A549 (cell line): ENCODE results near the gene INSIG1. TPM values are rescaled to one million over a fixed set of nuclear protein-coding genes. Genes with fewer than 3 reads are reported as not detected.

ENCODE experiments used
- ATAC-seq, 2 experiments: fragments of 200-7000 bp in 1 of 2; fragments of >200 bp in 1 of 2; cut with Nextera tagmentation in 1 of 2; cut with Tn5 transposase in 1 of 2; 3 replicates each; pipeline versions ENCODE4 v1.8.0 to v1.9.1; 2018 to 2020; ENCODE audit warnings: mild to moderate bottlenecking in 1 of 2, moderate library complexity in 1 of 2
- CTCF ChIA-PET: fragments of 300-600 bp; sonication (Branson Sonifier 250); formaldehyde crosslinking; extraction: SDS; loops from one replicate; lab custom pipeline; 2021; ENCODE audit warnings: antibody characterized with exemption, inconsistent platforms; lab: Yijun Ruan, JAX
- POLR2A ChIA-PET: fragments of 350-600 bp; formaldehyde crosslinking; extraction: SDS; loops from one replicate; lab custom pipeline; 2021; ENCODE audit warnings: antibody characterized with exemption, inconsistent platforms; lab: Yijun Ruan, JAX
- DNase-seq, 2 experiments: peaks; one replicate each; pipeline versions ENCODE4 v3.0.0 to v3.0.0-alpha.2; 2011 to 2016; ENCODE audit warnings: low read depth in 1 of 2, low spot score in 1 of 2
- FAIRE-seq: peaks from 2 replicates; lab custom pipeline; 2011; peaks lifted over from hg19 to GRCh38; lab: Jason Lieb, UNC
- H3K27ac ChIP-seq, 2 experiments: fragments of >200 bp; sonication (Bioruptor Twin); formaldehyde crosslinking; 3 replicates each; pipeline ENCODE4 v1.5.1; 2016 to 2017
- H3K4me1 ChIP-seq: fragments of >200 bp; sonication (Bioruptor Twin); formaldehyde crosslinking; 3 replicates; pipeline ENCODE4 v1.6.1; 2016
- H3K4me2 ChIP-seq: fragments of >200 bp; sonication (Bioruptor Twin); formaldehyde crosslinking; 3 replicates; pipeline ENCODE4 v1.6.1; 2016
- H3K4me3 ChIP-seq: fragments of >200 bp; sonication (Bioruptor Twin); formaldehyde crosslinking; 3 replicates; pipeline ENCODE4 v1.5.1; 2016
- H3K9me3 ChIP-seq: fragments of >200 bp; sonication (Bioruptor Twin); formaldehyde crosslinking; 3 replicates; pipeline ENCODE4 v1.6.1; 2016
- BHLHE40 ChIP-seq: IDR thresholded peaks from 2 replicates; pipeline ENCODE4 v1.6.1; 2012; ENCODE audit warnings: low read depth, low read length, inconsistent platforms
- CBX8 ChIP-seq: fragments of 200-600 bp; sonication (generic); IDR thresholded peaks from 2 replicates; pipeline ENCODE4 v1.6.1; 2016
- CHD4 ChIP-seq: fragments of 200-600 bp; sonication (generic); IDR thresholded peaks from 2 replicates; pipeline ENCODE4 v1.6.1; 2016; ENCODE audit warnings: antibody characterized with exemption, mild to moderate bottlenecking, borderline replicate concordance
- EHF ChIP-seq: fragments of 250-450 bp; sonication (Bioruptor Pico); IDR thresholded peaks from 2 replicates; pipeline ENCODE4 v1.5.0; 2020; ENCODE audit warnings: mild to moderate bottlenecking
- EP300 ChIP-seq, 2 experiments: fragments of >200 bp; sonication (Bioruptor Twin); formaldehyde crosslinking; IDR thresholded peaks; 2 replicates in 1 of 2; 3 replicates in 1 of 2; pipeline ENCODE4 v1.6.1; 2016 to 2017
- GATA3 ChIP-seq: IDR thresholded peaks from 2 replicates; pipeline ENCODE4 v1.6.1; 2012; ENCODE audit warnings: borderline replicate concordance
- HOXB13 ChIP-seq: fragments of 250-450 bp; sonication (Bioruptor Pico); IDR thresholded peaks from 2 replicates; pipeline ENCODE4 v1.5.0; 2020; ENCODE audit warnings: low read depth, mild to moderate bottlenecking, moderate library complexity
- JUN ChIP-seq, 2 experiments: fragments of >200 bp; sonication (Bioruptor Twin); formaldehyde crosslinking; IDR thresholded peaks; 2 replicates in 1 of 2; 3 replicates in 1 of 2; pipeline ENCODE4 v1.6.1; 2016 to 2017
- KDM1A ChIP-seq: fragments of 200-600 bp; sonication (generic); IDR thresholded peaks from 2 replicates; pipeline ENCODE4 v1.6.1; 2016; ENCODE audit warnings: low read depth, mild to moderate bottlenecking
- KDM5A ChIP-seq: fragments of 200-600 bp; sonication (generic); IDR thresholded peaks from 2 replicates; pipeline ENCODE4 v1.6.1; 2016; ENCODE audit warnings: antibody characterized with exemption, mild to moderate bottlenecking
- MAFK ChIP-seq: fragments of 450-650 bp; IDR thresholded peaks from 2 replicates; pipeline ENCODE4 v1.6.1; 2014; ENCODE audit not compliant: partially characterized antibody
- MYC ChIP-seq: IDR thresholded peaks from 2 replicates; pipeline ENCODE4 v1.6.1; 2012; ENCODE audit warnings: mild to moderate bottlenecking, inconsistent platforms, low read length, improper control_type of control experiment, borderline replicate concordance
- NFE2L2 ChIP-seq: fragments of 150-350 bp; conservative IDR thresholded peaks from 2 replicates; pipeline ENCODE4 v1.6.1; 2014; ENCODE audit warnings: low read length
- POLR2AphosphoS2 ChIP-seq: conservative IDR thresholded peaks from 2 replicates; pipeline ENCODE4 v1.6.1; 2012; ENCODE audit warnings: low read length, improper control_type of control experiment, inconsistent platforms
- SMC3 ChIP-seq: fragments of >200 bp; sonication (Bioruptor Twin); formaldehyde crosslinking; IDR thresholded peaks from 3 replicates; pipeline ENCODE4 v1.6.1; 2018; ENCODE audit warnings: inconsistent platforms
- SREBF2 ChIP-seq: fragments of 450-650 bp; IDR thresholded peaks from 2 replicates; pipeline ENCODE4 v1.6.1; 2014; ENCODE audit warnings: mild to moderate bottlenecking, moderate library complexity
- TP53 ChIP-seq: fragments of 250-450 bp; sonication (Bioruptor Pico); IDR thresholded peaks from 2 replicates; pipeline ENCODE4 v1.5.0; 2021; ENCODE audit warnings: mild to moderate bottlenecking, moderate library complexity
- ZC3H11A ChIP-seq: fragments of 450-650 bp; IDR thresholded peaks from 2 replicates; pipeline ENCODE4 v1.6.1; 2014; ENCODE audit warnings: antibody characterized with exemption, mild to moderate bottlenecking
- ZFP36 ChIP-seq: fragments of 450-650 bp; IDR thresholded peaks from 2 replicates; pipeline ENCODE4 v1.6.1; 2014; ENCODE audit warnings: borderline replicate concordance; ENCODE audit not compliant: partially characterized antibody
- ZSCAN20 ChIP-seq: fragments of 250-450 bp; sonication (Bioruptor Pico); IDR thresholded peaks from 2 replicates; pipeline ENCODE4 v1.8.0; 2022; ENCODE audit warnings: mild to moderate bottlenecking, moderate library complexity
- WGBS: methylation state at CpG from one replicate; pipeline ENCODE4 v1.1.6; 2017; ENCODE audit errors: missing lambda C conversion rate; 5-methylcytosine and 5-hydroxymethylcytosine counted together
- polyA plus RNA-seq, 4 experiments: library from polyadenylated mRNA; depleted of rRNA in 3 of 4; stranded (reverse); fragments of >200 nt; fragmentation: RNase III in 1 of 4; extraction: RNeasy Plus Mini Kit Qiagen cat#74134 plus additional on column Dnase treatment in 1 of 4; gene quantifications; 2 replicates in 3 of 4; 3 replicates in 1 of 4; pipeline ENCODE4 v1.2.3, GENCODE V29; 2011 to 2017
- TF ChIP-seq, protein P1 (sequence below): IDR thresholded peaks from 2 replicates; pipeline ENCODE4 v1.6.1; 2012; ENCODE audit warnings: low read depth, borderline replicate concordance
- TF ChIP-seq, protein P2 (sequence below): fragments of 200-600 bp; sonication (generic); IDR thresholded peaks from 2 replicates; pipeline ENCODE4 v1.6.1; 2016; ENCODE audit warnings: antibody characterized with exemption, mild to moderate bottlenecking, moderate library complexity
- TF ChIP-seq, protein P3 (sequence below): IDR thresholded peaks from 2 replicates; pipeline ENCODE4 v1.6.1; 2012
- TF ChIP-seq, protein P4 (sequence below): fragments of 250-450 bp; sonication (Bioruptor Pico); IDR thresholded peaks from 2 replicates; pipeline ENCODE4 v1.5.0; 2020; ENCODE audit warnings: low read depth, mild to moderate bottlenecking, moderate library complexity

INSIG1 gene
- polyA plus RNA-seq, 2 of the 4 experiments (the other 2 are of a cell fraction), result 19.7 to 33.4 TPM

DNA sequence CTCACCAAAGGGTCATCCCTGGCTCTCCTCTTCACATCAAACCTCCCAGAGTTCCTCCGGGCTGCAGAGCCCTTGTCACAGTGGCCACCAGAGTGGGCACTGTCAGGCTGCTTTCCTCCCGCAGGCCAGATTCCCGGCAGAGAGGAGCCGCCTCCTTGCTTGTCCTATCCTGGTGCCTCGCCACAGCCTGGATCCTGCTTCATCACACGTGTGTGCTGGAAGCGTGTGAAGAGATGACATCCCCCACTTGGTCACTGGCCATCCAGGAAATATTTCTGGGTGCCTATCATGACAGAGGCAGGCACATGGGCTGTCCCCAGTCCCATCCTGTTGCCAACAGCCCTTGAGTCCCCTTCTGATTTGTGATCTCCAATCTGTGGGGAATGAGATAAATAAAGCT, 15.0 kb downstream of the INSIG1 start:
- ChIA-PET POLR2A (interaction anchor here (1.7 kb wide), 1 partner anchor 15 kb away, joined by 3 read pairs; the partner anchor contains the start of gene INSIG1), CTCF (interaction anchor here (1.2 to 2.0 kb wide), 2 partner anchors 32 kb away, joined by 4 to 8 read pairs; no protein-coding TSS in a partner anchor)
- Histone ChIP-seq H3K9me3 (no peaks in the 10 kb centered on the region), H3K27ac (no peak overlapping the region), H3K4me3 (no peak overlapping the region), H3K4me2 (no peak overlapping the region), H3K4me1 (no peaks in the 10 kb centered on the region)
- DNase-seq (no peak), FAIRE-seq (no peak), ATAC-seq (peak; percentile 17 to 44; a peak in 4 of 6 replicates)
- TF ChIP-seq MYC (no peak), SREBF2 (no peak), POLR2AphosphoS2 (no peak), EHF (no peak), JUN (IDR thresholded peaks at IDR 0.05) (no peak), CBX8 (no peak), EP300 (IDR thresholded peaks at IDR 0.05) (no peak), ZSCAN20 (CRISPR knock-in tag) (no peak), BHLHE40 (no peak), SMC3 (no peak)
- TF ChIP-seq, protein P1, sequence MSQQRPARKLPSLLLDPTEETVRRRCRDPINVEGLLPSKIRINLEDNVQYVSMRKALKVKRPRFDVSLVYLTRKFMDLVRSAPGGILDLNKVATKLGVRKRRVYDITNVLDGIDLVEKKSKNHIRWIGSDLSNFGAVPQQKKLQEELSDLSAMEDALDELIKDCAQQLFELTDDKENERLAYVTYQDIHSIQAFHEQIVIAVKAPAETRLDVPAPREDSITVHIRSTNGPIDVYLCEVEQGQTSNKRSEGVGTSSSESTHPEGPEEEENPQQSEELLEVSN, result no peak
- TF ChIP-seq, protein P2, sequence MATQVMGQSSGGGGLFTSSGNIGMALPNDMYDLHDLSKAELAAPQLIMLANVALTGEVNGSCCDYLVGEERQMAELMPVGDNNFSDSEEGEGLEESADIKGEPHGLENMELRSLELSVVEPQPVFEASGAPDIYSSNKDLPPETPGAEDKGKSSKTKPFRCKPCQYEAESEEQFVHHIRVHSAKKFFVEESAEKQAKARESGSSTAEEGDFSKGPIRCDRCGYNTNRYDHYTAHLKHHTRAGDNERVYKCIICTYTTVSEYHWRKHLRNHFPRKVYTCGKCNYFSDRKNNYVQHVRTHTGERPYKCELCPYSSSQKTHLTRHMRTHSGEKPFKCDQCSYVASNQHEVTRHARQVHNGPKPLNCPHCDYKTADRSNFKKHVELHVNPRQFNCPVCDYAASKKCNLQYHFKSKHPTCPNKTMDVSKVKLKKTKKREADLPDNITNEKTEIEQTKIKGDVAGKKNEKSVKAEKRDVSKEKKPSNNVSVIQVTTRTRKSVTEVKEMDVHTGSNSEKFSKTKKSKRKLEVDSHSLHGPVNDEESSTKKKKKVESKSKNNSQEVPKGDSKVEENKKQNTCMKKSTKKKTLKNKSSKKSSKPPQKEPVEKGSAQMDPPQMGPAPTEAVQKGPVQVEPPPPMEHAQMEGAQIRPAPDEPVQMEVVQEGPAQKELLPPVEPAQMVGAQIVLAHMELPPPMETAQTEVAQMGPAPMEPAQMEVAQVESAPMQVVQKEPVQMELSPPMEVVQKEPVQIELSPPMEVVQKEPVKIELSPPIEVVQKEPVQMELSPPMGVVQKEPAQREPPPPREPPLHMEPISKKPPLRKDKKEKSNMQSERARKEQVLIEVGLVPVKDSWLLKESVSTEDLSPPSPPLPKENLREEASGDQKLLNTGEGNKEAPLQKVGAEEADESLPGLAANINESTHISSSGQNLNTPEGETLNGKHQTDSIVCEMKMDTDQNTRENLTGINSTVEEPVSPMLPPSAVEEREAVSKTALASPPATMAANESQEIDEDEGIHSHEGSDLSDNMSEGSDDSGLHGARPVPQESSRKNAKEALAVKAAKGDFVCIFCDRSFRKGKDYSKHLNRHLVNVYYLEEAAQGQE, result no peak
- 67% methylated on average over 7 of the region's 7 CpGs for WGBS

DNA sequence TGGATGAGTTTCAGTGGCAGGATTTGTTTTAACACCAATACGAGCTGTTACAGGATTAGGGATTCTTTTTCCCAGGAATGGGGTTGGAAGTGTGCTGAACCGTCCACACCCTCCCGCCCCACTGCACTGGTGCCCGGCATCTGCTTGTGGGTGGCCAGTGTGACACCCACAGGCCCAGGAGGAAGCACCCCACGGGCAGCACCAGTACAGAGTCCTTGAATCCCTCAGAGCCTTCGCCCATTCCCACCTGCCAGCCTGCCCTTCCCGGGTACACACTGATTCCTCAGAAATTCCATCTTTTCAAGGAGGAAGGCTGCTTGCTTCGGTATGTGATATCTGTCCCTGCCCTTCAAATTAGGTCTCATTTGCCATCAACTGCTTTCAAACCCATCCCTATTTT, 15.4 kb downstream of the INSIG1 start:
- no peak overlapping the region for H3K27ac ChIP-seq
- no peaks in the 10 kb centered on the region for H3K9me3 ChIP-seq
- TF ChIP-seq KDM5A, result no peak
- TF ChIP-seq MYC, result no peak
- TF ChIP-seq MAFK, result no peak
- no peak for TF ChIP-seq GATA3
- TF ChIP-seq KDM1A, result no peak
- FAIRE-seq, result no peak
- ChIA-PET CTCF (interaction anchor here (2.0 kb wide), 1 partner anchor 32 kb away, joined by 8 read pairs; no protein-coding TSS in a partner anchor), POLR2A (interaction anchor here (1.7 kb wide), 1 partner anchor 15 kb away, joined by 3 read pairs; the partner anchor contains the start of gene INSIG1)
- DNase-seq, result no peak
- ATAC-seq, result peak; percentile 27 to 52; a peak in 4 of 6 replicates
- 77% methylated on average over 8 of the region's 8 CpGs for WGBS
- H3K4me1 ChIP-seq, result no peaks in the 10 kb centered on the region
- no peak overlapping the region for H3K4me2 ChIP-seq
- no peak overlapping the region for H3K4me3 ChIP-seq

DNA sequence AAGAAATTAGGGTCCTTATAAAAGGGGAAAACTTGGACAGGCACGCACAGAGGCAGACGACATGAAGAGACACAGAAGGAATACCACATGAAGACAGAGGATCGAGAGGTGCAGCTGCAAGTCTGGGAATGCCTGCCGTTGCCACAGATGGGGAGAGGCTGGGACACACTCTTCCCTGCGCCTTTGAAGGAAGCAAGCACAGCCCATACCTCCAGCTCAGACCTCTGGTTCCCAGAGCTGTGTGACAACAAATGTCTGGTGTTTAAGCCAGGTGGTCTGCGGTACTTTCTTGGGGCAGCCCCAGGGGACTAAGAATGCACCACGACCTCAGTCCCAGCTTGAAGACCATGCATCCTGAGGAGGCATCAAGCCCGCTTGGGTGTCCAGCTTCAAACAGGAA, 18.3 kb downstream of the INSIG1 start:
- Histone ChIP-seq H3K4me1 (no peaks in the 10 kb centered on the region), H3K9me3 (no peaks in the 10 kb centered on the region), H3K27ac (no peak overlapping the region), H3K4me3 (no peak overlapping the region), H3K4me2 (no peak overlapping the region)
- no peak for ATAC-seq
- ChIA-PET POLR2A (no interaction called here), CTCF (interaction anchor here (1.2 kb wide), 1 partner anchor 389 kb away, joined by 3 read pairs; no protein-coding TSS in a partner anchor)
- FAIRE-seq, result no peak
- no peak for DNase-seq
- WGBS, result 56% methylated on average over 8 of the region's 8 CpGs
- TF ChIP-seq ZFP36, result no peak
- TF ChIP-seq NFE2L2, result no peak
- TF ChIP-seq KDM1A, result no peak
- no peak for TF ChIP-seq TP53 (CRISPR knock-in tag)
- no peak for TF ChIP-seq HOXB13 (CRISPR knock-in tag)
- no peak for TF ChIP-seq CHD4
- TF ChIP-seq BHLHE40, result no peak
- TF ChIP-seq, protein P3, sequence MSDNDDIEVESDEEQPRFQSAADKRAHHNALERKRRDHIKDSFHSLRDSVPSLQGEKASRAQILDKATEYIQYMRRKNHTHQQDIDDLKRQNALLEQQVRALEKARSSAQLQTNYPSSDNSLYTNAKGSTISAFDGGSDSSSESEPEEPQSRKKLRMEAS, result no peak
- TF ChIP-seq, protein P4, sequence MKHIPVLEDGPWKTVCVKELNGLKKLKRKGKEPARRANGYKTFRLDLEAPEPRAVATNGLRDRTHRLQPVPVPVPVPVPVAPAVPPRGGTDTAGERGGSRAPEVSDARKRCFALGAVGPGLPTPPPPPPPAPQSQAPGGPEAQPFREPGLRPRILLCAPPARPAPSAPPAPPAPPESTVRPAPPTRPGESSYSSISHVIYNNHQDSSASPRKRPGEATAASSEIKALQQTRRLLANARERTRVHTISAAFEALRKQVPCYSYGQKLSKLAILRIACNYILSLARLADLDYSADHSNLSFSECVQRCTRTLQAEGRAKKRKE, result no peak
- no peak for TF ChIP-seq ZC3H11A
